Neural progenitor cell (in vitro differentiated cells): ENCODE results near the gene SSH3.

ENCODE experiments used
- CTCF ChIP-seq: fragments of 200-600 bp; sonication (generic); IDR thresholded peaks from 2 replicates; pipeline ENCODE4 v1.5.1; 2017; ENCODE audit warnings: antibody characterized with exemption, mild to moderate bottlenecking
- EZH2 ChIP-seq: fragments of 200-600 bp; sonication (generic); IDR thresholded peaks from 2 replicates; pipeline ENCODE4 v1.6.1; 2017; ENCODE audit warnings: antibody characterized with exemption, mild to moderate bottlenecking, moderate library complexity
- EZH2phosphoT487 ChIP-seq: fragments of 200-600 bp; sonication (generic); IDR thresholded peaks from 2 replicates; pipeline ENCODE4 v1.6.1; 2017; ENCODE audit warnings: antibody characterized with exemption

- no peak for TF ChIP-seq CTCF
- no peak for TF ChIP-seq EZH2phosphoT487
- no peak for TF ChIP-seq EZH2
These were observed 30.7 kb upstream of the SSH3 start for GRCh38 chr11:67272327-67273259.
